ENCODE measurements around the gene ZNF664. TPM values are rescaled to one million over a fixed set of nuclear protein-coding genes. Genes with fewer than 3 reads are reported as not detected.
"Not testable (repeated sequence)": the region's sequence is repeated elsewhere in the genome, so short reads cannot be mapped to it uniquely, and the experiment has no call there.

The ZNF664 gene
- total RNA-seq, 1 donor from 2014 or later: 48.7 TPM

- DNase-seq (ENCODE audit: extremely low read depth, low read depth, low spot score): no peak
These were observed 32.0 kb upstream of the ZNF664 start for GRCh38 chr12:123941000-123941399.

GRCh38 chr12:123941624-123942237, 31.3 kb upstream of the ZNF664 start:
- no peak for DNase-seq (ENCODE audit: extremely low read depth, low read depth, low spot score)

GRCh38 chr12:123942238-123942653, 30.8 kb upstream of the ZNF664 start:
- no peak for DNase-seq (ENCODE audit: extremely low read depth, low read depth, low spot score)

- DNase-seq (ENCODE audit: extremely low read depth, low read depth, low spot score): no peak
These were observed 29.9 kb upstream of the ZNF664 start for GRCh38 chr12:123942911-123943648.

GRCh38 chr12:123943816-123944215, 29.2 kb upstream of the ZNF664 start:
- no peak for DNase-seq (ENCODE audit: extremely low read depth, low read depth, low spot score)

- no peak for DNase-seq (ENCODE audit: extremely low read depth, low read depth, low spot score)
These were observed 28.3 kb upstream of the ZNF664 start for GRCh38 chr12:123944696-123945095.

GRCh38 chr12:123945287-123946151, 27.5 kb upstream of the ZNF664 start:
- no peak for DNase-seq (ENCODE audit: extremely low read depth, low read depth, low spot score)

- no peak for DNase-seq (ENCODE audit: extremely low read depth, low read depth, low spot score)
These were observed 26.9 kb upstream of the ZNF664 start for GRCh38 chr12:123946152-123946515.

GRCh38 chr12:123946516-123947505, 26.2 kb upstream of the ZNF664 start:
- DNase-seq (ENCODE audit: extremely low read depth, low read depth, low spot score): not testable (repeated sequence)

GRCh38 chr12:123947531-123947930, 25.5 kb upstream of the ZNF664 start:
- not testable (repeated sequence) for DNase-seq (ENCODE audit: extremely low read depth, low read depth, low spot score)

GRCh38 chr12:123948401-123948795, 24.6 kb upstream of the ZNF664 start:
- no peak for DNase-seq (ENCODE audit: extremely low read depth, low read depth, low spot score)

GRCh38 chr12:123948796-123949769, 23.9 kb upstream of the ZNF664 start:
- DNase-seq (ENCODE audit: extremely low read depth, low read depth, low spot score): no peak

- no peak for DNase-seq (ENCODE audit: extremely low read depth, low read depth, low spot score)
These were observed 23.2 kb upstream of the ZNF664 start for GRCh38 chr12:123949770-123950165.

GRCh38 chr12:123950476-123951349, 22.3 kb upstream of the ZNF664 start:
- no peak for DNase-seq (ENCODE audit: extremely low read depth, low read depth, low spot score)

- no peak for DNase-seq (ENCODE audit: extremely low read depth, low read depth, low spot score)
These were observed 21.5 kb upstream of the ZNF664 start for GRCh38 chr12:123951467-123951866.

GRCh38 chr12:123952037-123952436, 21.0 kb upstream of the ZNF664 start:
- no peak for DNase-seq (ENCODE audit: extremely low read depth, low read depth, low spot score)

- DNase-seq (ENCODE audit: extremely low read depth, low read depth, low spot score): no peak
These were observed 18.2 kb upstream of the ZNF664 start for GRCh38 chr12:123954647-123955350.

- DNase-seq (ENCODE audit: extremely low read depth, low read depth, low spot score): no peak
These were observed 16.8 kb upstream of the ZNF664 start for GRCh38 chr12:123956249-123956648.
